ENCODE results near the gene OR1D5. TPM values are rescaled to one million over a fixed set of nuclear protein-coding genes. Genes with fewer than 3 reads are reported as not detected.

OR1D5 gene
- total RNA-seq, 1 experiment from 2014 or later = not detected

- POLR2A ChIA-PET = interaction anchor here (0.6 kb wide), 1 partner anchor 696 kb away, joined by 10 read pairs; no protein-coding TSS in a partner anchor
These were observed 22.5 kb downstream of the OR1D5 start for GRCh38 chr17:3040882-3041281.

GRCh38 chr17:3039736-3040135 lies 23.7 kb downstream of the OR1D5 start:
- no peaks in the 10 kb centered on the region for H3K4me1 ChIP-seq (ENCODE audit: control insufficient read depth, insufficient read depth, low read length)
- H3K4me3 ChIP-seq (ENCODE audit: low read depth in 2 of 2, low read length in 2 of 2) = no peak overlapping the region
- no peaks in the 10 kb centered on the region for H3K9me3 ChIP-seq (ENCODE audit: control insufficient read depth, insufficient read depth, low read depth, low read length)
- no peak for ATAC-seq
- BruUV-seq (replicated peaks) = no TSS peak
- no peak for DNase-seq (ENCODE audit: low read depth, low spot score)
- H3K27ac ChIP-seq (ENCODE audit: low read length) = no peak overlapping the region
- no peaks in the 10 kb centered on the region for H3K36me3 ChIP-seq (ENCODE audit: control insufficient read depth, insufficient read depth, low read length)
- no peaks in the 10 kb centered on the region; the same call in 1 of the 2 replicates for H3K27me3 ChIP-seq (ENCODE audit: control insufficient read depth, insufficient read depth, low read length)
- POLR2A ChIA-PET = no interaction called here
- CTCF ChIA-PET = no interaction called here
- in situ Hi-C loops (cut with HindIII; ENCODE audit: low pct_unique_long_range_greater_than_20kb, low sequenced_read_pairs) (no loop called here), intact Hi-C loops (cut with micrococcal nuclease; ENCODE audit: unreplicated experiment) (no loop called here)
- no peak for TF ChIP-seq TCF7L2 (IDR thresholded peaks at IDR 0.05; ENCODE audit: low read depth, low read length)
- no peak for TF ChIP-seq POLR2AphosphoS5 (IDR thresholded peaks at IDR 0.05; ENCODE audit: low read depth, low read length)
- no peak for TF ChIP-seq CTCF (IDR thresholded peaks at IDR 0.05)
- TF ChIP-seq REST (IDR thresholded peaks at IDR 0.05; ENCODE audit: insufficient read depth in 1 of 2, low read depth in 2 of 2, low read length in 1 of 2) = no peak
- no peak for TF ChIP-seq SIN3A (IDR thresholded peaks at IDR 0.05; ENCODE audit: borderline replicate concordance, insufficient read depth, low read depth, low read length)

More at GRCh38 chr17:3040882-3041281, 22.5 kb downstream of the OR1D5 start:
- Histone ChIP-seq H3K4me3 (ENCODE audit: low read depth in 2 of 2, low read length in 2 of 2) (no peak overlapping the region), H3K9me3 (ENCODE audit: control insufficient read depth, insufficient read depth, low read depth, low read length) (no peaks in the 10 kb centered on the region), H3K36me3 (ENCODE audit: control insufficient read depth, insufficient read depth, low read length) (no peaks in the 10 kb centered on the region), H3K4me1 (ENCODE audit: control insufficient read depth, insufficient read depth, low read length) (no peaks in the 10 kb centered on the region), H3K27ac (ENCODE audit: low read length) (no peak overlapping the region), H3K27me3 (ENCODE audit: control insufficient read depth, insufficient read depth, low read length) (no peaks in the 10 kb centered on the region; the same call in 1 of the 2 replicates)
- intact Hi-C loops (cut with micrococcal nuclease; ENCODE audit: unreplicated experiment) (no loop called here), in situ Hi-C loops (cut with HindIII; ENCODE audit: low pct_unique_long_range_greater_than_20kb, low sequenced_read_pairs) (no loop called here)
- no peak for DNase-seq (ENCODE audit: low read depth, low spot score)
- no TSS peak for BruUV-seq (replicated peaks)
- no peak for ATAC-seq
- CTCF ChIA-PET = no interaction called here
- no peak for TF ChIP-seq CTCF (IDR thresholded peaks at IDR 0.05)
- TF ChIP-seq TCF7L2 (IDR thresholded peaks at IDR 0.05; ENCODE audit: low read depth, low read length) = no peak
- TF ChIP-seq POLR2AphosphoS5 (IDR thresholded peaks at IDR 0.05; ENCODE audit: low read depth, low read length) = no peak
- no peak for TF ChIP-seq SIN3A (IDR thresholded peaks at IDR 0.05; ENCODE audit: borderline replicate concordance, insufficient read depth, low read depth, low read length)
- no peak for TF ChIP-seq REST (IDR thresholded peaks at IDR 0.05; ENCODE audit: insufficient read depth in 1 of 2, low read depth in 2 of 2, low read length in 1 of 2)
